CD4-positive, CD25-positive, alpha-beta regulatory T cell (primary cell): ENCODE data around the gene SNRPN. TPM values are rescaled to one million over a fixed set of nuclear protein-coding genes. Genes with fewer than 3 reads are reported as not detected.

Experiments used
- polyA plus RNA-seq, 4 donors: library from polyadenylated mRNA; unstranded; fragments of 300-500 nt; fragmentation: Illumina TruSeq; gene quantifications; one replicate each; pipeline ENCODE4 v1.2.3, GENCODE V29; 2021
- total RNA-seq: library from RNA; stranded (reverse); gene quantifications from one replicate; pipeline ENCODE4 v1.2.3, GENCODE V29; 2022

SNRPN gene
- total and polyA plus RNA-seq, 5 donors from 2014 or later: 92.9 to 388 (median 358) TPM

Other genes starting within 250 kb of the SNRPN start
- gene SNURF, start within 50 bp of the SNRPN start, total RNA-seq: 28.4 TPM
- gene SNURF, start within 50 bp of the SNRPN start, polyA plus RNA-seq: 10 to 100 TPM; 19.6 to 38.1 (median 33.1) TPM